ENCODE measurements around the gene DACH1. TPM values are rescaled to one million over a fixed set of nuclear protein-coding genes. Genes with fewer than 3 reads are reported as not detected.

The DACH1 gene
- polyA plus RNA-seq, 3 donors = 0.03 to 0.69 (median 0.26) TPM

DNA sequence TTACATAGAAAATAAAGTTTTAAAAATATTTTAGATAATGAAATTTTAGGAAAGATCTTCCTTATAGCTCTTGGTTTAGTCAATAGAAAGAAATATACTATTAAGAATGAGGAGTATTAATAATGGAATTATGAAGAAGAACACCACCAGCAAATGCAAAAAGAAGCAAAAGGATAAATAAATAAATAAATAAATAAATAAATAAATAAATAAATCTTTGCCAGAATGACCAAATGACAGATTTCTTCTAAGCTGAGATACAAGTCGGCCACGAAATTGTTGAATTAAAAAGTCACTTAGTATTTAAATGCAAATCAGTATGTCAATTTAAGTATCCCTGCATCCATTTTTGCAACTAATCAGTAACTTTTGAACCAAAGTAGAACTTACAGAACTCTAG lies 95.9 kb downstream of the DACH1 start:
- peaks cover 0 to under 1% (median 0%) of the 10 kb centered on the region in 7 donors for H3K9me3 Mint-ChIP-seq
- H3K27me3 ChIP-seq (ENCODE audit: control insufficient read depth in 2 of 2, insufficient read depth in 2 of 2, low read length in 2 of 2) = no peaks in the 10 kb centered on the region
- H3K4me3 ChIP-seq (replicated peaks in 1 of 3; ENCODE audit: low read depth in 2 of 3, low read length in 3 of 3) = no peak overlapping the region
- no peak overlapping the region for H3K4me3 Mint-ChIP-seq
- no peak overlapping the region for H3K9ac ChIP-seq (ENCODE audit: insufficient read depth, low read length, poor library complexity, severe bottlenecking)
- peaks cover 0 to 5% of the 10 kb centered on the region in 2 donors for H3K4me1 ChIP-seq (ENCODE audit: control insufficient read depth in 1 of 2, insufficient read depth in 2 of 2, low read length in 2 of 2)
- intact Hi-C loops (cut with micrococcal nuclease) = no loop called here
- no CpG with 5 or more reads among the region's 2 CpGs for WGBS (ENCODE audit: insufficient coverage)
- H3K27me3 Mint-ChIP-seq (ENCODE audit: low read depth in 3 of 3) = no peaks in the 10 kb centered on the region
- no peak overlapping the region for H2AFZ ChIP-seq (ENCODE audit: insufficient read depth, low read depth, low read length, poor library complexity, severe bottlenecking)
- no peaks in the 10 kb centered on the region for H3K36me3 ChIP-seq (replicated peaks in 1 of 2; ENCODE audit: control insufficient read depth in 1 of 2, insufficient read depth in 2 of 2, low read length in 2 of 2)
- no peak overlapping the region for H3K27ac Mint-ChIP-seq
- H3K9me3 ChIP-seq (replicated peaks in 1 of 2; ENCODE audit: control insufficient read depth in 1 of 2, insufficient read depth in 1 of 2, low read length in 2 of 2) = no peaks in the 10 kb centered on the region
- no peaks in the 10 kb centered on the region for H3K79me2 ChIP-seq (ENCODE audit: insufficient read depth, low read length)
- no peak overlapping the region for H3K4me2 ChIP-seq (replicated peaks; ENCODE audit: extremely low read depth, low read length, poor library complexity, severe bottlenecking)
- DNase-seq = no peak
- H3K36me3 Mint-ChIP-seq = peaks cover 0 to 1% of the 10 kb centered on the region in 2 donors
- no peak overlapping the region for H3K27ac ChIP-seq (ENCODE audit: low read depth in 1 of 2, low read length in 2 of 2)
- TF ChIP-seq, protein P1, sequence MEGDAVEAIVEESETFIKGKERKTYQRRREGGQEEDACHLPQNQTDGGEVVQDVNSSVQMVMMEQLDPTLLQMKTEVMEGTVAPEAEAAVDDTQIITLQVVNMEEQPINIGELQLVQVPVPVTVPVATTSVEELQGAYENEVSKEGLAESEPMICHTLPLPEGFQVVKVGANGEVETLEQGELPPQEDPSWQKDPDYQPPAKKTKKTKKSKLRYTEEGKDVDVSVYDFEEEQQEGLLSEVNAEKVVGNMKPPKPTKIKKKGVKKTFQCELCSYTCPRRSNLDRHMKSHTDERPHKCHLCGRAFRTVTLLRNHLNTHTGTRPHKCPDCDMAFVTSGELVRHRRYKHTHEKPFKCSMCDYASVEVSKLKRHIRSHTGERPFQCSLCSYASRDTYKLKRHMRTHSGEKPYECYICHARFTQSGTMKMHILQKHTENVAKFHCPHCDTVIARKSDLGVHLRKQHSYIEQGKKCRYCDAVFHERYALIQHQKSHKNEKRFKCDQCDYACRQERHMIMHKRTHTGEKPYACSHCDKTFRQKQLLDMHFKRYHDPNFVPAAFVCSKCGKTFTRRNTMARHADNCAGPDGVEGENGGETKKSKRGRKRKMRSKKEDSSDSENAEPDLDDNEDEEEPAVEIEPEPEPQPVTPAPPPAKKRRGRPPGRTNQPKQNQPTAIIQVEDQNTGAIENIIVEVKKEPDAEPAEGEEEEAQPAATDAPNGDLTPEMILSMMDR (IDR thresholded peaks at IDR 0.05) = no peak
- peaks cover 7% of the 10 kb centered on the region for H3K4me1 Mint-ChIP-seq
- H4K20me1 ChIP-seq (ENCODE audit: insufficient read depth, low read length) = no peaks in the 10 kb centered on the region

DNA sequence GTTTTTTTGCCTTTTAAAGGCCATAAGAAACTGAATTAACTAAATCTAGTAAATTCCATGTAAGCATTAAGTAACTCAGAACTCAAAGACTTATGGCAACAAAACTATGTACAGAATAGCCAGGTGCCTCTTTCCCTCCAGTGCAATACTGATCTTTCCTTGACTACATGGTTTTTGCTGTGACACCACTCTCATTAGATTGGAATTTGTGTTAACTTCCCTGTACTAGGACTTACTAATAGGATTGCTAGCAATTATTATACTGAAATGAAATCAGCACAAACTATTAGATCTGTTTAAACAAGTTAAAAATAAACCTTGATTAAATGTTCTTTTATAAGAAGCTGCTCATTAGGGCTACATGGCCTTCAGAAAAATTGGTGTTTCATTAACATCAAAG lies 96.3 kb downstream of the DACH1 start:
- H3K4me1 ChIP-seq (ENCODE audit: control insufficient read depth in 1 of 2, insufficient read depth in 2 of 2, low read length in 2 of 2) = peaks cover 0 to under 1% of the 10 kb centered on the region in 2 donors
- H3K4me3 Mint-ChIP-seq = no peak overlapping the region
- H2AFZ ChIP-seq (ENCODE audit: insufficient read depth, low read depth, low read length, poor library complexity, severe bottlenecking) = no peak overlapping the region
- H4K20me1 ChIP-seq (ENCODE audit: insufficient read depth, low read length) = no peaks in the 10 kb centered on the region
- no peak overlapping the region for H3K4me3 ChIP-seq (replicated peaks in 1 of 3; ENCODE audit: low read depth in 2 of 3, low read length in 3 of 3)
- no peak overlapping the region for H3K27ac ChIP-seq (ENCODE audit: low read depth in 1 of 2, low read length in 2 of 2)
- DNase-seq = no peak
- no peak overlapping the region for H3K4me2 ChIP-seq (replicated peaks; ENCODE audit: extremely low read depth, low read length, poor library complexity, severe bottlenecking)
- no peaks in the 10 kb centered on the region for H3K27me3 Mint-ChIP-seq (ENCODE audit: low read depth in 3 of 3)
- intact Hi-C loops (cut with micrococcal nuclease) = no loop called here
- H3K4me1 Mint-ChIP-seq = peaks cover 2% of the 10 kb centered on the region
- H3K36me3 ChIP-seq (replicated peaks in 1 of 2; ENCODE audit: control insufficient read depth in 1 of 2, insufficient read depth in 2 of 2, low read length in 2 of 2) = no peaks in the 10 kb centered on the region
- no peaks in the 10 kb centered on the region for H3K79me2 ChIP-seq (ENCODE audit: insufficient read depth, low read length)
- H3K9me3 Mint-ChIP-seq = peaks cover 0 to 4% (median 0%) of the 10 kb centered on the region in 7 donors
- H3K9me3 ChIP-seq (replicated peaks in 1 of 2; ENCODE audit: control insufficient read depth in 1 of 2, insufficient read depth in 1 of 2, low read length in 2 of 2) = no peaks in the 10 kb centered on the region
- TF ChIP-seq, protein P1 (IDR thresholded peaks at IDR 0.05) = no peak
- H3K9ac ChIP-seq (ENCODE audit: insufficient read depth, low read length, poor library complexity, severe bottlenecking) = no peak overlapping the region
- no peak overlapping the region for H3K27ac Mint-ChIP-seq
- H3K36me3 Mint-ChIP-seq = peaks cover 0 to 3% of the 10 kb centered on the region in 2 donors
- no peaks in the 10 kb centered on the region for H3K27me3 ChIP-seq (ENCODE audit: control insufficient read depth in 2 of 2, insufficient read depth in 2 of 2, low read length in 2 of 2)

All from CD14-positive monocyte (primary cell).